WTC11 (cell line): ENCODE measurements around the gene STPG4. TPM values are rescaled to one million over a fixed set of nuclear protein-coding genes. Genes with fewer than 3 reads are reported as not detected.

Experiments
- ATAC-seq: fragments of 200-7000 bp; cut with Tn5 transposase; 2 replicates; pipeline ENCODE4 v1.10.0; 2021; ENCODE audit warnings: mild to moderate bottlenecking, moderate library complexity
- CTCF ChIA-PET: fragments of 300-600 bp; sonication (Branson Sonifier 250); formaldehyde crosslinking; loops from one replicate; lab custom pipeline; 2021; ENCODE audit warnings: antibody characterized with exemption; lab: Charles Lee
- POLR2A ChIA-PET: fragments of 350-600 bp; sonication (Branson Sonifier 250); formaldehyde crosslinking; loops from one replicate; lab custom pipeline; 2021; ENCODE audit warnings: antibody characterized with exemption; lab: Charles Lee
- DNase-seq: peaks from one replicate; pipeline ENCODE4 v3.0.0; 2021; ENCODE audit warnings: low spot score
- H3K27ac Mint-ChIP-seq: 2 replicates; pipeline ENCODE4 v1.8.0; 2021; ENCODE audit warnings: mixed read lengths
- H3K27me3 Mint-ChIP-seq: 2 replicates; pipeline ENCODE4 v1.8.0; 2021; ENCODE audit warnings: low read depth, mild to moderate bottlenecking, moderate library complexity, mixed read lengths
- H3K36me3 Mint-ChIP-seq: 2 replicates; pipeline ENCODE4 v1.8.0; 2021; ENCODE audit warnings: mixed read lengths
- H3K4me1 Mint-ChIP-seq: 2 replicates; pipeline ENCODE4 v1.8.0; 2022; ENCODE audit warnings: mixed read lengths
- H3K4me3 Mint-ChIP-seq: 2 replicates; pipeline ENCODE4 v1.8.0; 2021; ENCODE audit warnings: mild to moderate bottlenecking, moderate library complexity, mixed read lengths
- H3K9me3 Mint-ChIP-seq: 2 replicates; pipeline ENCODE4 v1.8.0; 2021; ENCODE audit warnings: mixed read lengths
- E2F1 ChIP-seq: sonication (generic); formaldehyde crosslinking; IDR thresholded peaks from 2 replicates; pipeline ENCODE4 v1.8.0; 2022; ENCODE audit warnings: mild to moderate bottlenecking, missing genetic modification reagents
- ERG ChIP-seq: fragments of 250-450 bp; sonication (Bioruptor Pico); IDR thresholded peaks from 2 replicates; pipeline ENCODE4 v1.8.0; 2021; ENCODE audit warnings: mild to moderate bottlenecking
- ESRRA ChIP-seq: sonication (generic); formaldehyde crosslinking; IDR thresholded peaks from 2 replicates; pipeline ENCODE4 v1.8.1; 2022; ENCODE audit warnings: mild to moderate bottlenecking, missing genetic modification reagents, borderline replicate concordance
- ETV6 ChIP-seq: sonication (generic); formaldehyde crosslinking; IDR thresholded peaks from 2 replicates; pipeline ENCODE4 v1.8.1; 2022; ENCODE audit warnings: mild to moderate bottlenecking, missing genetic modification reagents
- FOXK1 ChIP-seq: sonication (generic); formaldehyde crosslinking; IDR thresholded peaks from 2 replicates; pipeline ENCODE4 v1.8.0; 2022; ENCODE audit warnings: mild to moderate bottlenecking, moderate library complexity, missing genetic modification reagents
- FOXP1 ChIP-seq: sonication (generic); formaldehyde crosslinking; IDR thresholded peaks from 2 replicates; pipeline ENCODE4 v1.8.0; 2022; ENCODE audit warnings: missing genetic modification reagents, mild to moderate bottlenecking, moderate library complexity, borderline replicate concordance
- GABPB1 ChIP-seq: sonication (generic); formaldehyde crosslinking; IDR thresholded peaks from 2 replicates; pipeline ENCODE4 v1.8.1; 2023; ENCODE audit warnings: mild to moderate bottlenecking, missing genetic modification reagents
- GTF2I ChIP-seq: fragments of 250-450 bp; sonication (Bioruptor Pico); conservative IDR thresholded peaks from 2 replicates; pipeline ENCODE4 v1.4.0; 2021; ENCODE audit warnings: mild to moderate bottlenecking
- HMGA2 ChIP-seq: fragments of 250-450 bp; sonication (Bioruptor Pico); IDR thresholded peaks from 2 replicates; pipeline ENCODE4 v1.4.0; 2021; ENCODE audit warnings: mild to moderate bottlenecking, moderate library complexity
- JUN ChIP-seq: sonication (generic); formaldehyde crosslinking; IDR thresholded peaks from 2 replicates; pipeline ENCODE4 v1.8.0; 2023; ENCODE audit warnings: mild to moderate bottlenecking, missing genetic modification reagents
- MYBL2 ChIP-seq: sonication (generic); formaldehyde crosslinking; IDR thresholded peaks from 2 replicates; pipeline ENCODE4 v1.8.1; 2023; ENCODE audit warnings: mild to moderate bottlenecking, moderate library complexity, missing genetic modification reagents
- TCF7 ChIP-seq: sonication (generic); formaldehyde crosslinking; IDR thresholded peaks from 2 replicates; pipeline ENCODE4 v1.8.0; 2022; ENCODE audit warnings: mild to moderate bottlenecking, low read depth, missing genetic modification reagents, moderate library complexity
- TEAD1 ChIP-seq: sonication (generic); formaldehyde crosslinking; IDR thresholded peaks from 2 replicates; pipeline ENCODE4 v1.8.0; 2022; ENCODE audit warnings: mild to moderate bottlenecking, missing genetic modification reagents
- USF1 ChIP-seq: sonication (generic); formaldehyde crosslinking; IDR thresholded peaks from 2 replicates; pipeline ENCODE4 v1.8.0; 2022; ENCODE audit warnings: mild to moderate bottlenecking, missing genetic modification reagents
- ZNF317 ChIP-seq: sonication (generic); formaldehyde crosslinking; IDR thresholded peaks from 2 replicates; pipeline ENCODE4 v1.8.1; 2023; ENCODE audit warnings: low read depth, mild to moderate bottlenecking, moderate library complexity, missing genetic modification reagents, borderline replicate concordance
- ZNF416 ChIP-seq: fragments of 250-450 bp; sonication (Bioruptor Pico); IDR thresholded peaks from 2 replicates; pipeline ENCODE4 v1.9.0; 2021; ENCODE audit warnings: mild to moderate bottlenecking, inconsistent platforms
- ZNF671 ChIP-seq: fragments of 250-450 bp; sonication (Bioruptor Pico); IDR thresholded peaks from 2 replicates; pipeline ENCODE4 v1.8.0; 2021; ENCODE audit warnings: mild to moderate bottlenecking
- total RNA-seq: library from RNA; stranded (reverse); gene quantifications from 3 replicates; pipeline ENCODE4 v1.2.3, GENCODE V29; 2021
- TF ChIP-seq, protein P1 (sequence below): sonication (generic); formaldehyde crosslinking; IDR thresholded peaks from 2 replicates; pipeline ENCODE4 v1.8.1; 2022; ENCODE audit warnings: low read depth, missing genetic modification reagents, borderline replicate concordance
- TF ChIP-seq, protein P2 (sequence below): sonication (generic); formaldehyde crosslinking; IDR thresholded peaks from 2 replicates; pipeline ENCODE4 v1.8.1; 2022; ENCODE audit warnings: mild to moderate bottlenecking, missing genetic modification reagents, moderate library complexity, borderline replicate concordance
- TF ChIP-seq, protein P3 (sequence below): sonication (generic); formaldehyde crosslinking; IDR thresholded peaks from 2 replicates; pipeline ENCODE4 v1.8.0; 2023; ENCODE audit warnings: mild to moderate bottlenecking, missing genetic modification reagents
- TF ChIP-seq, protein P4 (sequence below): sonication (generic); formaldehyde crosslinking; IDR thresholded peaks from 2 replicates; pipeline ENCODE4 v1.8.1; 2023; ENCODE audit warnings: mild to moderate bottlenecking, missing genetic modification reagents, moderate library complexity

The STPG4 gene
- total RNA-seq, 1 experiment from 2014 or later, result not detected

DNA sequence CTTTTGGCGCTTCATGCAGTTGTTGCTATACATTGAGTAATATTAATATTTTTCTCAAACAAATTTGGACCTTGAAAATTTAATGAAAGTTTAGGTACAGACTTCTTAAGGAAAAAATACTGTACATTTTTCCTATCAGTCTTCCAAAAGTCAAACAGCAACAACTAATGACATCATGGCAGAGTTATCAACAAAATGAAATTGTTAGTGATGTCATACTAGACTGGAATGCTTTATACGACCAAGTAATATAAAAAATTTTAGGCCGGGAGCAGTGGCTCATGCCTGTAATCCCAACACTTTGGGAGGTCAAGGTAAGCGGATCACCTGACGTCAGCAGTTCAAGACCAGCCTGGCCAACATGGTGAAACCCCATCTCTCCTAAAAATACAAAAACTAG lies 12.0 kb upstream of the STPG4 start (continued):
- TF ChIP-seq, protein P1, sequence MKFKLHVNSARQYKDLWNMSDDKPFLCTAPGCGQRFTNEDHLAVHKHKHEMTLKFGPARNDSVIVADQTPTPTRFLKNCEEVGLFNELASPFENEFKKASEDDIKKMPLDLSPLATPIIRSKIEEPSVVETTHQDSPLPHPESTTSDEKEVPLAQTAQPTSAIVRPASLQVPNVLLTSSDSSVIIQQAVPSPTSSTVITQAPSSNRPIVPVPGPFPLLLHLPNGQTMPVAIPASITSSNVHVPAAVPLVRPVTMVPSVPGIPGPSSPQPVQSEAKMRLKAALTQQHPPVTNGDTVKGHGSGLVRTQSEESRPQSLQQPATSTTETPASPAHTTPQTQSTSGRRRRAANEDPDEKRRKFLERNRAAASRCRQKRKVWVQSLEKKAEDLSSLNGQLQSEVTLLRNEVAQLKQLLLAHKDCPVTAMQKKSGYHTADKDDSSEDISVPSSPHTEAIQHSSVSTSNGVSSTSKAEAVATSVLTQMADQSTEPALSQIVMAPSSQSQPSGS (CRISPR knock-in tag), result no peak
- TF ChIP-seq USF1 (CRISPR knock-in tag) (no peak), E2F1 (CRISPR knock-in tag) (no peak), ETV6 (CRISPR knock-in tag) (no peak), ERG (CRISPR knock-in tag) (no peak), TCF7 (CRISPR knock-in tag) (no peak), FOXK1 (CRISPR knock-in tag) (no peak)

DNA sequence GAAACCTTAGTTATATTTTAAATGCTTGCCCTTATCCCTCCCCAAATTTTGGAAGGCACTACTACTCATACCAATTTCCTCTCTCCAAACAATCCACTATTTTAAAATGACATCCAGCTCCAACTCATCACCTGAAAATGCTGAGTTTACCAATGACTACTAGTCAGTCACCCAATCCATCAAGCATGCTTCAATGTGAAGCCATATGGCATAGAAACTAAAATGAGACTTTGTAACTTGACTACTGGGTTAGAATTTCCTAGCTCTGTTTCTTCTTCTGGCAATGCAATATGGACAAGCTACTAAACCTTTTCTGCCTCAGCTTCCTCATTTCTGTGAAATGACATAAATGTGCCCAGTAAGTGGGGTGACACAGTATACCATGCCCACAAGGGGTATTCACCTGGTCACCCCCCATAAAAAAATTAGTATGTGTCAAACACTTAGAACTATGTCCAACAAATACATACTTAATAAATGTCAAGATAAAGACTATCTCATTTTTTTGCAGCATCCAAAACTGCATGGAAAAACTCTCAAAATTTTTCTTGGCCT lies 10.0 kb upstream of the STPG4 start:
- Mint-ChIP-seq H3K27me3 (no peaks in the 10 kb centered on the region), H3K9me3 (no peaks in the 10 kb centered on the region), H3K4me3 (no peak overlapping the region), H3K4me1 (peaks cover 19% of the 10 kb centered on the region), H3K27ac (peak overlapping the region; percentile 0; the same call in 1 of the 2 replicates), H3K36me3 (peaks cover 67% of the 10 kb centered on the region)
- ChIA-PET POLR2A (interaction anchor here (0.7 kb wide), 2 partner anchors 93 to 134 kb away, joined by 3 to 4 read pairs; no protein-coding TSS in a partner anchor), CTCF (interaction anchor here (1.2 kb wide), 1 partner anchor 158 kb away, joined by 3 read pairs; no protein-coding TSS in a partner anchor)
- ATAC-seq (no peak), DNase-seq (no peak)
- TF ChIP-seq FOXP1 (CRISPR knock-in tag), result no peak
- TF ChIP-seq HMGA2 (CRISPR knock-in tag), result no peak
- TF ChIP-seq ESRRA (CRISPR knock-in tag), result no peak
- TF ChIP-seq, protein P2, sequence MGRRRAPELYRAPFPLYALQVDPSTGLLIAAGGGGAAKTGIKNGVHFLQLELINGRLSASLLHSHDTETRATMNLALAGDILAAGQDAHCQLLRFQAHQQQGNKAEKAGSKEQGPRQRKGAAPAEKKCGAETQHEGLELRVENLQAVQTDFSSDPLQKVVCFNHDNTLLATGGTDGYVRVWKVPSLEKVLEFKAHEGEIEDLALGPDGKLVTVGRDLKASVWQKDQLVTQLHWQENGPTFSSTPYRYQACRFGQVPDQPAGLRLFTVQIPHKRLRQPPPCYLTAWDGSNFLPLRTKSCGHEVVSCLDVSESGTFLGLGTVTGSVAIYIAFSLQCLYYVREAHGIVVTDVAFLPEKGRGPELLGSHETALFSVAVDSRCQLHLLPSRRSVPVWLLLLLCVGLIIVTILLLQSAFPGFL, result no peak
- TF ChIP-seq, protein P3, sequence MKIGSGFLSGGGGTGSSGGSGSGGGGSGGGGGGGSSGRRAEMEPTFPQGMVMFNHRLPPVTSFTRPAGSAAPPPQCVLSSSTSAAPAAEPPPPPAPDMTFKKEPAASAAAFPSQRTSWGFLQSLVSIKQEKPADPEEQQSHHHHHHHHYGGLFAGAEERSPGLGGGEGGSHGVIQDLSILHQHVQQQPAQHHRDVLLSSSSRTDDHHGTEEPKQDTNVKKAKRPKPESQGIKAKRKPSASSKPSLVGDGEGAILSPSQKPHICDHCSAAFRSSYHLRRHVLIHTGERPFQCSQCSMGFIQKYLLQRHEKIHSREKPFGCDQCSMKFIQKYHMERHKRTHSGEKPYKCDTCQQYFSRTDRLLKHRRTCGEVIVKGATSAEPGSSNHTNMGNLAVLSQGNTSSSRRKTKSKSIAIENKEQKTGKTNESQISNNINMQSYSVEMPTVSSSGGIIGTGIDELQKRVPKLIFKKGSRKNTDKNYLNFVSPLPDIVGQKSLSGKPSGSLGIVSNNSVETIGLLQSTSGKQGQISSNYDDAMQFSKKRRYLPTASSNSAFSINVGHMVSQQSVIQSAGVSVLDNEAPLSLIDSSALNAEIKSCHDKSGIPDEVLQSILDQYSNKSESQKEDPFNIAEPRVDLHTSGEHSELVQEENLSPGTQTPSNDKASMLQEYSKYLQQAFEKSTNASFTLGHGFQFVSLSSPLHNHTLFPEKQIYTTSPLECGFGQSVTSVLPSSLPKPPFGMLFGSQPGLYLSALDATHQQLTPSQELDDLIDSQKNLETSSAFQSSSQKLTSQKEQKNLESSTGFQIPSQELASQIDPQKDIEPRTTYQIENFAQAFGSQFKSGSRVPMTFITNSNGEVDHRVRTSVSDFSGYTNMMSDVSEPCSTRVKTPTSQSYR, result no peak
- TF ChIP-seq GABPB1 (CRISPR knock-in tag), result no peak
- TF ChIP-seq ZNF416 (CRISPR knock-in tag), result no peak
- TF ChIP-seq JUN (CRISPR knock-in tag), result no peak
- no peak for TF ChIP-seq GTF2I (CRISPR knock-in tag)
- TF ChIP-seq, protein P4, sequence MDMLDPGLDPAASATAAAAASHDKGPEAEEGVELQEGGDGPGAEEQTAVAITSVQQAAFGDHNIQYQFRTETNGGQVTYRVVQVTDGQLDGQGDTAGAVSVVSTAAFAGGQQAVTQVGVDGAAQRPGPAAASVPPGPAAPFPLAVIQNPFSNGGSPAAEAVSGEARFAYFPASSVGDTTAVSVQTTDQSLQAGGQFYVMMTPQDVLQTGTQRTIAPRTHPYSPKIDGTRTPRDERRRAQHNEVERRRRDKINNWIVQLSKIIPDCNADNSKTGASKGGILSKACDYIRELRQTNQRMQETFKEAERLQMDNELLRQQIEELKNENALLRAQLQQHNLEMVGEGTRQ (CRISPR knock-in tag), result no peak
- TF ChIP-seq ZNF317 (CRISPR knock-in tag), result no peak
- TF ChIP-seq MYBL2 (CRISPR knock-in tag), result no peak
- TF ChIP-seq ZNF671 (CRISPR knock-in tag), result no peak
- no peak for TF ChIP-seq TEAD1
